Testis (tissue), 3 donors: ENCODE data around the gene NUSAP1. TPM values are rescaled to one million over a fixed set of nuclear protein-coding genes. Genes with fewer than 3 reads are reported as not detected.

Source experiments
- DNase-seq: peaks from one replicate; pipeline ENCODE4 v3.0.0-alpha.2; 2019
- H3K27ac ChIP-seq, 2 donors: fragments of 200-600 bp; sonication (generic); one replicate each; pipeline ENCODE4 v1.5.1; 2019
- H3K27me3 ChIP-seq: fragments of 200-600 bp; sonication (generic); one replicate; pipeline ENCODE4 v1.5.1; 2019
- H3K36me3 ChIP-seq: fragments of 200-600 bp; sonication (generic); one replicate; pipeline ENCODE4 v1.5.1; 2017; ENCODE audit warnings: low read depth; ENCODE audit errors: missing control alignments
- H3K4me1 ChIP-seq: fragments of 200-600 bp; sonication (generic); one replicate; pipeline ENCODE4 v1.5.1; 2019
- H3K4me3 ChIP-seq, 2 donors: fragments of 200-600 bp; sonication (generic); one replicate each; pipeline ENCODE4 v1.5.1; 2017 to 2019
- H3K9me3 ChIP-seq: fragments of 200-600 bp; sonication (generic); one replicate; pipeline ENCODE4 v1.5.1; 2017
- POLR2A ChIP-seq: fragments of 450-650 bp; IDR thresholded peaks from one replicate; pipeline ENCODE4 v1.6.1; 2017; ENCODE audit warnings: antibody characterized with exemption, mild to moderate bottlenecking, moderate library complexity
- WGBS, 2 donors: methylation state at CpG; one replicate each; pipeline ENCODE4 v1.1.5; 2018; 5-methylcytosine and 5-hydroxymethylcytosine counted together
- intact Hi-C: fragments of 100-400 bp; cut with DNase I; formaldehyde crosslinking; loops from one replicate; pipeline ENCODE4 v1.15.1; 2023; ENCODE audit warnings: low total_unique reads
- polyA plus RNA-seq: library from polyadenylated mRNA; stranded (reverse); fragments of 350-450 nt; fragmentation: Illumina TruSeq; extraction: RNeasy Lipid Tissue Mini Kit (QIAGEN cat#74804); gene quantifications from one replicate; pipeline ENCODE4 v1.2.3, GENCODE V29; 2014; ENCODE audit warnings: low read depth, low replicate concordance; ENCODE audit not compliant: insufficient read depth
- total RNA-seq, 2 donors: library from RNA; depleted of rRNA; stranded (reverse); fragments of >200 nt; gene quantifications; one replicate each; pipeline ENCODE4 v1.2.3, GENCODE V29; 2016
- TF ChIP-seq, protein P1 (sequence below), 3 experiments: fragments of 450-650 bp in 2 of 3; fragments of 200-600 bp in 1 of 3; sonication (generic) in 1 of 3; IDR thresholded peaks; one replicate each; pipeline ENCODE4 v1.5.1; 2016 to 2019; ENCODE audit warnings: antibody characterized with exemption in 3 of 3, mild to moderate bottlenecking in 2 of 3, moderate library complexity in 1 of 3

NUSAP1 gene
- total and polyA plus RNA-seq, 3 donors from 2014 or later = 19.5 to 40.2 (median 20.2) TPM

GRCh38 chr15:41407341-41407740 is 74.7 kb downstream of the NUSAP1 start:
- 79 to 81% methylated on average over 5 of the region's 5 CpGs for WGBS, 2 donors
- H3K9me3 ChIP-seq = no peaks in the 10 kb centered on the region
- TF ChIP-seq, protein P1, sequence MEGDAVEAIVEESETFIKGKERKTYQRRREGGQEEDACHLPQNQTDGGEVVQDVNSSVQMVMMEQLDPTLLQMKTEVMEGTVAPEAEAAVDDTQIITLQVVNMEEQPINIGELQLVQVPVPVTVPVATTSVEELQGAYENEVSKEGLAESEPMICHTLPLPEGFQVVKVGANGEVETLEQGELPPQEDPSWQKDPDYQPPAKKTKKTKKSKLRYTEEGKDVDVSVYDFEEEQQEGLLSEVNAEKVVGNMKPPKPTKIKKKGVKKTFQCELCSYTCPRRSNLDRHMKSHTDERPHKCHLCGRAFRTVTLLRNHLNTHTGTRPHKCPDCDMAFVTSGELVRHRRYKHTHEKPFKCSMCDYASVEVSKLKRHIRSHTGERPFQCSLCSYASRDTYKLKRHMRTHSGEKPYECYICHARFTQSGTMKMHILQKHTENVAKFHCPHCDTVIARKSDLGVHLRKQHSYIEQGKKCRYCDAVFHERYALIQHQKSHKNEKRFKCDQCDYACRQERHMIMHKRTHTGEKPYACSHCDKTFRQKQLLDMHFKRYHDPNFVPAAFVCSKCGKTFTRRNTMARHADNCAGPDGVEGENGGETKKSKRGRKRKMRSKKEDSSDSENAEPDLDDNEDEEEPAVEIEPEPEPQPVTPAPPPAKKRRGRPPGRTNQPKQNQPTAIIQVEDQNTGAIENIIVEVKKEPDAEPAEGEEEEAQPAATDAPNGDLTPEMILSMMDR (IDR thresholded peaks at IDR 0.05) = no peak
- no peak for TF ChIP-seq POLR2A

GRCh38 chr15:41408234-41408641 is 75.6 kb downstream of the NUSAP1 start:
- Histone ChIP-seq H3K9me3 (no peaks in the 10 kb centered on the region), H3K27me3 (no peaks in the 10 kb centered on the region), H3K27ac (no peak overlapping the region), H3K4me3 (no peak overlapping the region), H3K36me3 (no peaks in the 10 kb centered on the region), H3K4me1 (no peaks in the 10 kb centered on the region)
- DNase-seq = peak; percentile 34
- TF ChIP-seq, protein P1 (IDR thresholded peaks at IDR 0.05) = no peak
- TF ChIP-seq POLR2A = no peak
- WGBS, 2 donors = 62 to 70% methylated on average over 2 of the region's 2 CpGs
- intact Hi-C loops = no loop called here

More at GRCh38 chr15:41407341-41407740, 74.7 kb downstream of the NUSAP1 start:
- peaks cover 4% of the 10 kb centered on the region for H3K4me1 ChIP-seq
- H3K27me3 ChIP-seq = no peaks in the 10 kb centered on the region
- intact Hi-C loops = no loop called here
- no peak for DNase-seq
- no peak overlapping the region for H3K4me3 ChIP-seq
- H3K27ac ChIP-seq = no peak overlapping the region
- H3K36me3 ChIP-seq = no peaks in the 10 kb centered on the region

- TF ChIP-seq, protein P1 (IDR thresholded peaks at IDR 0.05) = no peak
- TF ChIP-seq POLR2A = no peak
- 91 to 100% methylated on average over 2 of the region's 2 CpGs for WGBS, 2 donors
- Histone ChIP-seq H3K4me1 (peaks cover 2% of the 10 kb centered on the region), H3K36me3 (no peaks in the 10 kb centered on the region), H3K9me3 (no peaks in the 10 kb centered on the region), H3K4me3 (no peak overlapping the region), H3K27ac (no peak overlapping the region), H3K27me3 (no peaks in the 10 kb centered on the region)
- DNase-seq = no peak
- intact Hi-C loops = no loop called here
Observed at GRCh38 chr15:41411031-41411430, 78.3 kb downstream of the NUSAP1 start.

GRCh38 chr15:41411441-41411840 is 78.8 kb downstream of the NUSAP1 start:
- 78 to 89% methylated on average over 3 of the region's 3 CpGs for WGBS, 2 donors
- intact Hi-C loops = no loop called here
- no peak overlapping the region for H3K27ac ChIP-seq
- H3K27me3 ChIP-seq = no peaks in the 10 kb centered on the region
- H3K4me1 ChIP-seq = peaks cover 5% of the 10 kb centered on the region
- DNase-seq = no peak
- no peaks in the 10 kb centered on the region for H3K9me3 ChIP-seq
- no peak overlapping the region for H3K4me3 ChIP-seq
- no peak for TF ChIP-seq POLR2A
- TF ChIP-seq, protein P1 (IDR thresholded peaks at IDR 0.05) = no peak
- no peaks in the 10 kb centered on the region for H3K36me3 ChIP-seq

DNA sequence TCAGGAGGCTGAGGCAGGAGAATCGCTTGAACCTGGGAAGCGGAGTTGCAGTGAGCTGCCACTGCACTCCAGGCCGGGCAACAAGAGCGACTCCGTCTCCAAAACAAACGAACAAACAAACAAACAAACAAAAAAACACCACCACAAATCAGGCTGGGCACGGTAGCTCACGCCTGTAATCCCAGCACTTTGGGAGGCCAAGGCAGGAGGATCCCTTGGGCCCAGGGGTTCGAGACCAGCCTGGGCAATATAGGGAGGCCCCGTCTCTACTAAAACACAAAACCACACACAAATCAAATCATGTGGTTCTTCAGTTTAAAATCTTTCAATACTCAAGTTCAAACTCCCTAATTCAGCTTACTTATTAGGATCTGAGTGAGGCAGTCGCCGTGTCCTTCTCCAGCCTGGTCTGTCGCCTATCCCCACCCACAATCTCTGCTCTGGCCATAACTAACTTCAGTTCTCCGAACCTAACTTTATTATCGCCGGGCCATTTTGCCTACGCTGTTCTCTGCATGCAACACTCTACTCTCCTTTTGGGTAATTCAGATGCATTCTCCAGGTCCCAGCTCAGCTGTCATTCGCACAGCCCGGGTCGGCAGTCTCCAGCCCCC is 83.6 kb downstream of the NUSAP1 start:
- Histone ChIP-seq H3K9me3 (no peaks in the 10 kb centered on the region), H3K27me3 (no peaks in the 10 kb centered on the region), H3K36me3 (no peaks in the 10 kb centered on the region), H3K4me1 (peaks cover 19% of the 10 kb centered on the region), H3K27ac (peak overlapping the region; percentile 73 to 89), H3K4me3 (peak overlapping the region; percentile 81 to 99)
- WGBS, 2 donors = 26 to 27% methylated on average over 20 of the region's 20 CpGs
- intact Hi-C loops = no loop called here
- no peak for TF ChIP-seq POLR2A
- TF ChIP-seq, protein P1 (IDR thresholded peaks at IDR 0.05) = no peak
- no peak for DNase-seq
